Osteocyte (in vitro differentiated cells): ENCODE results near the gene TPO. TPM values are rescaled to one million over a fixed set of nuclear protein-coding genes. Genes with fewer than 3 reads are reported as not detected.

Source experiments
- DNase-seq: peaks from one replicate; pipeline ENCODE4 v3.0.0; 2021; ENCODE audit warnings: mixed read lengths; ENCODE audit not compliant: unreplicated experiment; ENCODE audit errors: extremely low spot score
- H3K27ac Mint-ChIP-seq: one replicate; pipeline ENCODE4 v1.8.0; 2021; ENCODE audit warnings: mild to moderate bottlenecking, mixed read lengths; ENCODE audit not compliant: unreplicated experiment
- H3K27me3 Mint-ChIP-seq: one replicate; pipeline ENCODE4 v1.8.0; 2021; ENCODE audit warnings: mixed read lengths; ENCODE audit not compliant: unreplicated experiment
- H3K36me3 Mint-ChIP-seq: one replicate; pipeline ENCODE4 v1.8.0; 2021; ENCODE audit warnings: mixed read lengths; ENCODE audit not compliant: unreplicated experiment
- H3K4me1 Mint-ChIP-seq: one replicate; pipeline ENCODE4 v1.8.0; 2021; ENCODE audit warnings: mixed read lengths; ENCODE audit not compliant: unreplicated experiment
- H3K4me3 Mint-ChIP-seq: one replicate; pipeline ENCODE4 v1.8.0; 2021; ENCODE audit warnings: mild to moderate bottlenecking, moderate library complexity, mixed read lengths; ENCODE audit not compliant: unreplicated experiment
- H3K9me3 Mint-ChIP-seq: one replicate; pipeline ENCODE4 v1.8.0; 2021; ENCODE audit warnings: mixed read lengths; ENCODE audit not compliant: unreplicated experiment
- total RNA-seq: library from RNA; stranded (reverse); gene quantifications from 2 replicates; pipeline ENCODE4 v1.2.1, GENCODE V29; 2021
- TF ChIP-seq, protein P1 (sequence below): fragments of 200-600 bp; sonication (generic); IDR thresholded peaks from 2 replicates; pipeline ENCODE4 v1.5.0; 2021; ENCODE audit warnings: antibody characterized with exemption, mild to moderate bottlenecking, moderate library complexity

TPO gene
- total RNA-seq, 1 donor from 2014 or later = not detected

DNA sequence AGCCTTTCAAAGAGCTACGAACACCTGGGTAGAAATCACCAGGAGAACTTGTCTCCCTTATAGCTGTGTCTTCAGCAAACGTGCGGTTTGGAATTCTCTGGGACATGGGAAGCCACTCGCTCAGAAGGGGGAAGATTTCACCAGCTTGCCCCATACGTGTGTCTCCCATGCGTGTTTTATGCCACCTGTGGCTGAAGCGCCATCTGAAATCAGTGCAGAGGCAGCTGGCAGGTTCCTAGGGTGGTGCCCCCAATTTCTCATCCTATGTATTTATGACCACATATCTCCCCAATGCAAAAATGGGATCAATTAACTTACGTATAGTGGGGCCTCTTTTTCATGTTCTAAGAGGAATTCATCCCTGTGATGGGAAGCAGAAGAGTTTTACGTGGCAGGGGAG lies 81.6 kb downstream of the TPO start:
- H3K9me3 Mint-ChIP-seq = no peaks in the 10 kb centered on the region
- H3K4me1 Mint-ChIP-seq = no peaks in the 10 kb centered on the region
- H3K4me3 Mint-ChIP-seq = no peak overlapping the region
- peak; percentile 54 for DNase-seq
- no peaks in the 10 kb centered on the region for H3K36me3 Mint-ChIP-seq
- TF ChIP-seq, protein P1, sequence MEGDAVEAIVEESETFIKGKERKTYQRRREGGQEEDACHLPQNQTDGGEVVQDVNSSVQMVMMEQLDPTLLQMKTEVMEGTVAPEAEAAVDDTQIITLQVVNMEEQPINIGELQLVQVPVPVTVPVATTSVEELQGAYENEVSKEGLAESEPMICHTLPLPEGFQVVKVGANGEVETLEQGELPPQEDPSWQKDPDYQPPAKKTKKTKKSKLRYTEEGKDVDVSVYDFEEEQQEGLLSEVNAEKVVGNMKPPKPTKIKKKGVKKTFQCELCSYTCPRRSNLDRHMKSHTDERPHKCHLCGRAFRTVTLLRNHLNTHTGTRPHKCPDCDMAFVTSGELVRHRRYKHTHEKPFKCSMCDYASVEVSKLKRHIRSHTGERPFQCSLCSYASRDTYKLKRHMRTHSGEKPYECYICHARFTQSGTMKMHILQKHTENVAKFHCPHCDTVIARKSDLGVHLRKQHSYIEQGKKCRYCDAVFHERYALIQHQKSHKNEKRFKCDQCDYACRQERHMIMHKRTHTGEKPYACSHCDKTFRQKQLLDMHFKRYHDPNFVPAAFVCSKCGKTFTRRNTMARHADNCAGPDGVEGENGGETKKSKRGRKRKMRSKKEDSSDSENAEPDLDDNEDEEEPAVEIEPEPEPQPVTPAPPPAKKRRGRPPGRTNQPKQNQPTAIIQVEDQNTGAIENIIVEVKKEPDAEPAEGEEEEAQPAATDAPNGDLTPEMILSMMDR = no peak
- no peak overlapping the region for H3K27ac Mint-ChIP-seq
- H3K27me3 Mint-ChIP-seq = no peaks in the 10 kb centered on the region

DNA sequence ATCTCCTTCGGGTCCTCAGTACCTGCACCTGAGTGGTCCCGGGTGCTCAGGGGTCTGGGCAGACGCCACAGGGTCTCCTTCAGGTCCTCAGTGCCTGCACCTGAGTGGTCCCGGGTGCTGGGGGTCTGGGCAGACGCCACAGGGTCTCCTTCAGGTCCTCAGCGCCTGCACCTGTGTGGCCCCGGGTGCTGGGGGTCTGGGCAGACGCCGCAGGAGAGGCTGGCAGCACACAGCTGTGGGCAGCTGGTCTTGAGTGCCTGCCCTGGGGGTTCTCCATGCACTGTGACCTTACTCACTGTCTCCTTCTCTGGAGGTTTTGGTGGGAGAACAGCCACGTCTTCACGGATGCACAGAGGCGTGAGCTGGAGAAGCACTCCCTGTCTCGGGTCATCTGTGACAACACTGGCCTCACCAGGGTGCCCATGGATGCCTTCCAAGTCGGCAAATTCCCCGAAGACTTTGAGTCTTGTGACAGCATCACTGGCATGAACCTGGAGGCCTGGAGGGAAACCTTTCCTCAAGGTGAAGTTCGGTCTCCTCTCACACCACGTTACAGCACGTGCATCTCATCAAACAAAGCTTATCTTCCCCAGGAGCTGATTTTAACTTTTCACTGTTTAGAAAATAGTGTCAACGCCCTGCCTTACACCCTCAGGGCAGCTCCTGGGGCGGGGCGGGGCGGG lies 82.6 kb downstream of the TPO start:
- DNase-seq = peak; percentile 70
- H3K27me3 Mint-ChIP-seq = no peaks in the 10 kb centered on the region
- H3K27ac Mint-ChIP-seq = no peak overlapping the region
- no peaks in the 10 kb centered on the region for H3K9me3 Mint-ChIP-seq
- no peaks in the 10 kb centered on the region for H3K36me3 Mint-ChIP-seq
- no peaks in the 10 kb centered on the region for H3K4me1 Mint-ChIP-seq
- TF ChIP-seq, protein P1 = no peak
- H3K4me3 Mint-ChIP-seq = no peak overlapping the region

- H3K36me3 Mint-ChIP-seq = no peaks in the 10 kb centered on the region
- no peaks in the 10 kb centered on the region for H3K4me1 Mint-ChIP-seq
- no peak overlapping the region for H3K4me3 Mint-ChIP-seq
- no peak overlapping the region for H3K27ac Mint-ChIP-seq
- no peaks in the 10 kb centered on the region for H3K9me3 Mint-ChIP-seq
- DNase-seq = peak; percentile 78
- TF ChIP-seq, protein P1 = no peak
- H3K27me3 Mint-ChIP-seq = no peaks in the 10 kb centered on the region
Measured at GRCh38 chr2:1496359-1496821, 83.1 kb downstream of the TPO start.

GRCh38 chr2:1497122-1497611 lies 83.9 kb downstream of the TPO start:
- DNase-seq = peak; percentile 83
- Mint-ChIP-seq H3K27me3 (no peaks in the 10 kb centered on the region), H3K4me3 (no peak overlapping the region), H3K36me3 (no peaks in the 10 kb centered on the region), H3K27ac (no peak overlapping the region), H3K9me3 (no peaks in the 10 kb centered on the region), H3K4me1 (no peaks in the 10 kb centered on the region)
- TF ChIP-seq, protein P1 = no peak

DNA sequence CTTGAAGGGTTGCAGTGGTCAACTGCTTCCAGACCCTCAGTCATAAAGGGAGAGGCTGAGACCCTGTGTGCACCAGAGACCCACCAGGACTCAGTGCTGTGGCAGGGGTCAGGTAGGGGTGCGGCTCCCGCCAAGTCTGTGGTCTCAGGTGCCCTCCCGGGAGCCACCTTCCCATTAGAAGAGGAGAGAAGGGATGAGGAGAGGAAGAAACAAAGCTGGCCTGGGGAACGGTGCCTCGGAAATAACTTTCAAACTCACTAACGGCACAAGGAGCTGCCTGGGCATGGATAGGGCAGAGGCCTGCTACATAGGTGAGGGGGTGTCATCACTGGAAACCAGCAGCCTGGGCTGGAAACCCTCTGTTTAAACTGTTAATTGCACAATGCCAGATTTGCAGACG lies 84.9 kb downstream of the TPO start:
- Mint-ChIP-seq H3K36me3 (no peaks in the 10 kb centered on the region), H3K27me3 (no peaks in the 10 kb centered on the region), H3K4me1 (no peaks in the 10 kb centered on the region), H3K9me3 (no peaks in the 10 kb centered on the region), H3K4me3 (no peak overlapping the region), H3K27ac (no peak overlapping the region)
- peak; percentile 46 for DNase-seq
- TF ChIP-seq, protein P1 = no peak
